Mucosa of descending colon (tissue), 3 donors: ENCODE data around the gene UGP2. TPM values are rescaled to one million over a fixed set of nuclear protein-coding genes. Genes with fewer than 3 reads are reported as not detected.
A peak's percentile ranks its signal among the peaks of the same experiment; 100 is the strongest.

Experiments
- ATAC-seq: fragments of 200-7000 bp; cut with Tn5 transposase; one replicate; pipeline ENCODE4 v1.9.1; 2020; ENCODE audit warnings: mild to moderate bottlenecking, moderate library complexity
- DNase-seq, 3 donors: peaks; one replicate each; pipeline ENCODE4 v3.0.0-alpha.2; 2020
- H3K36me3 ChIP-seq: fragments of 200-600 bp; one replicate; pipeline ENCODE4 v1.8.0; 2021; ENCODE audit warnings: low read depth, mild to moderate bottlenecking
- H3K4me1 ChIP-seq: fragments of 200-600 bp; one replicate; pipeline ENCODE4 v1.8.0; 2021; ENCODE audit warnings: low read depth, mild to moderate bottlenecking
- H3K4me3 ChIP-seq: fragments of 200-600 bp; one replicate; pipeline ENCODE4 v1.8.0; 2021; ENCODE audit warnings: mild to moderate bottlenecking
- H3K9me3 ChIP-seq: fragments of 200-600 bp; one replicate; pipeline ENCODE4 v1.8.0; 2021; ENCODE audit warnings: mild to moderate bottlenecking
- intact Hi-C, 2 donors: fragments of 100-400 bp; cut with DNase I in 1 of 2; cut with micrococcal nuclease in 1 of 2; formaldehyde crosslinking; loops; one replicate each; pipeline versions ENCODE4 v1.11.0 to v1.11.1; 2022; cut with DNase I, micrococcal nuclease
- total RNA-seq, 3 donors: library from RNA; stranded (reverse); fragmentation: NEBNext Ultra II Directional in 2 of 3; extraction: Animal tissue kit (Norgen Biotek cat#: 25700) in 2 of 3; gene quantifications; one replicate each; pipeline versions ENCODE4 v1.2.1 to v1.2.4, GENCODE V29; 2021 to 2023
- TF ChIP-seq, protein P1 (sequence below): fragments of 200-600 bp; IDR thresholded peaks from one replicate; pipeline ENCODE4 v1.8.0; 2022; ENCODE audit warnings: antibody characterized with exemption, mild to moderate bottlenecking
- donor health status: DM: no; HTN: no; CAD: no; lungs with moderate emphysema.
- donor health status: DM: no; HTN: no; CAD: no.
- donor health status: DM: no; HTN: yes; CAD: no.

UGP2 gene
- total RNA-seq, 3 donors from 2014 or later, result 408 to 683 (median 538) TPM

DNA sequence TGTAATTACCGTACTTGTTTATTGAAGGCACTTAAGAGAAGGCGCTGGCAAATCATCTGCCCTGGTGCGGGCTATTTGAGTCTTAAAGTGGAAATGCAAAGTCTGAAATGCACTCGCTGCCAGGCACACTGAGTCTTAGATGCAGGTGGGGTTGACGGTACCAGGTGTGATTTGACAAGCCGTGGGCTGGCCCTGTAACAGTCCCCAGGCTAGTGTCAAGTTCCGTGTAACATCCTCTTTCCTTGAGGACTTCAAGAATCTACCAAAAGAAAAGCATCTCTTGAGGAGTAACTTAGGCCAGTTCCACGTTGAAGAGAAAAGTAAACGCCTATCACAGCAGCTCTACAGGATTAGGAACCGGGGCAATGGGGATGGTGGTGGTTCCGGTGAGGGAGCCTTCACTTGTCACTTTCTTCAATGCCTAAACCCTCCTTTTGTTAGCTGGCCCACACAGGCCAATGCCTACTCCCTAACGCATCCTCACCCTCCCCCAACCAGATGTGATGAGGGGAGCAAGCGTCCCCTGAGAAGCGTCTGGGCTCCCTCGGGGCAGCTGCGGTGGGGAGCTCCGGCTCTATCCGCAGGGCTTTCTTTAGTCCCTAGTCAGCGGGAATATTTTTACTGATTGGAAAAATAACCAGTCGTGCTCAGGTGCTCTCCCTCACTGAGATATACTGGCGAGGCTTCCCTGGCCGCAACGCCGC lies 1.5 kb upstream of the UGP2 start:
- TF ChIP-seq, protein P1, sequence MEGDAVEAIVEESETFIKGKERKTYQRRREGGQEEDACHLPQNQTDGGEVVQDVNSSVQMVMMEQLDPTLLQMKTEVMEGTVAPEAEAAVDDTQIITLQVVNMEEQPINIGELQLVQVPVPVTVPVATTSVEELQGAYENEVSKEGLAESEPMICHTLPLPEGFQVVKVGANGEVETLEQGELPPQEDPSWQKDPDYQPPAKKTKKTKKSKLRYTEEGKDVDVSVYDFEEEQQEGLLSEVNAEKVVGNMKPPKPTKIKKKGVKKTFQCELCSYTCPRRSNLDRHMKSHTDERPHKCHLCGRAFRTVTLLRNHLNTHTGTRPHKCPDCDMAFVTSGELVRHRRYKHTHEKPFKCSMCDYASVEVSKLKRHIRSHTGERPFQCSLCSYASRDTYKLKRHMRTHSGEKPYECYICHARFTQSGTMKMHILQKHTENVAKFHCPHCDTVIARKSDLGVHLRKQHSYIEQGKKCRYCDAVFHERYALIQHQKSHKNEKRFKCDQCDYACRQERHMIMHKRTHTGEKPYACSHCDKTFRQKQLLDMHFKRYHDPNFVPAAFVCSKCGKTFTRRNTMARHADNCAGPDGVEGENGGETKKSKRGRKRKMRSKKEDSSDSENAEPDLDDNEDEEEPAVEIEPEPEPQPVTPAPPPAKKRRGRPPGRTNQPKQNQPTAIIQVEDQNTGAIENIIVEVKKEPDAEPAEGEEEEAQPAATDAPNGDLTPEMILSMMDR, result no peak
- Histone ChIP-seq H3K9me3 (no peaks in the 10 kb centered on the region), H3K4me3 (peak overlapping the region; percentile 88), H3K36me3 (no peaks in the 10 kb centered on the region), H3K4me1 (peaks cover 20% of the 10 kb centered on the region)
- intact Hi-C loops, result no loop called here
- DNase-seq, result peak in 2 of 3 donors; percentile 41 to 47
- ATAC-seq, result peak; percentile 3

DNA sequence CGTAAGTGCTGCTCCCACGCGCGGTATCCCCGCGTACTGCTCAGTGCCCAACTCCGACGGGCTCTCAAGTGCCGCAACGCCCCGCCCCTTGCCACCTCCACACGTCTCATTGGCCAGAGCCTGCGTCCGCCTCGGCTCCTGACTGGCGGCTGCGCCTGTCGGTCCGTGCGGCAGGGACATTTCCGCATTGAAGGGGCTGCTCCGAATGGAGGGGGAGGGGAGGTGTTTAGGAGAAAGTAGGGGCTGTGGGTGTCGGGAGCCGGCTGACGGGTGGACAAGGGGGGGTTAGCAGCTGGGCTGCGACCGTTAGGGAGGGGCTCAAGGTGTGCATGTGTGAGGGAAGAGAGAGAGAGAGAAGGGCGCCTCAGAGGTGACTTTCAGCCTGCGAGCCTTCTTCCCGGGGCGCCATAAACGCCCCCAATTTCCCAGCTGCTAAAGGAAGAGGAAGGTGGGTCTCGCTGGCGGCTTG lies 877 bp upstream of the UGP2 start:
- peak; percentile 90 for ATAC-seq
- Histone ChIP-seq H3K4me3 (peak overlapping the region; percentile 88), H3K9me3 (no peaks in the 10 kb centered on the region), H3K4me1 (peaks cover 23% of the 10 kb centered on the region), H3K36me3 (no peaks in the 10 kb centered on the region)
- DNase-seq, result peak; percentile 99
- intact Hi-C loops, result no loop called here
- TF ChIP-seq, protein P1, result no peak

DNA sequence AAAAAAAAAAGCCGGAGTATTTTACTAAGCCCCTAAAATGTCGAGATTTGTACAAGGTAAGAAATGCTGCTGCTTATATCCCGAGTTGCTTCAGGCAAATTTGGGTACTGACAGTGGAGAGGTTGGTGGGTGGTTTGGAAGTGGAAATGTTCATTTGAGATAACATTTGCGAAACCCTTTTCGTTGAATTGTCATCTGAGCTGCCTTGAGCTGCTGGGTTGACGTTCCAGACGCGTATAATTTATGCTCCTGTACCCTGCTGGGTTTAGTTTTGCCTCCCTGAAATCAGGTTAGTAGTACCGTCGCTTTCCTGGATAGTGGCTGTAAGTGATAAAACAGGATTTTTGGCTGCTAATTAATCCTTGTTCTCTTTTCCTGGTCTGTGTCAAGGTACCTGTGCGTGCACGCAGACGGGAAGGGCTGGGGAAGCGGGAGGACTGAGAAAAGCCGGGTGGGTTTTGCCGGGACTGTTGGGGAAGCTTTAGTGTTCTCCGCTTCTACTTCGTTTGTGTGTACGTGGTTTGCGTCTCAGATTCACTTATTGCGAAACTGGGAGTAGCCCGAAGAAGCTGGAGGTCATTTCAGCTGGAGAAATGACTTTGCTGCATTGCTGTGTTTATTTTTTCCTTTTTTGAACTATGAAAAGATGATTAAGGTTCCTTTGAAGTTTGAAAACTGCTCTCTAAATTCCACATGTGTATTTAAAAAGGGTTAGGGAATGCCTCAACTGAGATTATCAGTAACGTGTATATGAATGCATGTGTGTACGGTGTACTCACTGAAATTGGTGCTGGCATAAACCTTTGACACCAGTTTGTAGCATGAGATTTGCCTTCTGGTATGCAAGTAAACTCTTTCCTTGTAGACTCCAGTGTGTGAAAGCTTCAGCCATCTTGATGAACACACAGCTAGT lies 709 bp downstream of the UGP2 start:
- Histone ChIP-seq H3K9me3 (no peaks in the 10 kb centered on the region), H3K4me1 (peaks cover 24% of the 10 kb centered on the region), H3K36me3 (no peaks in the 10 kb centered on the region), H3K4me3 (peak overlapping the region; percentile 88)
- TF ChIP-seq, protein P1, result no peak
- DNase-seq, result peak; percentile 58 to 64 (median 63)
- peak; percentile 10 for ATAC-seq
- intact Hi-C loops, result no loop called here

DNA sequence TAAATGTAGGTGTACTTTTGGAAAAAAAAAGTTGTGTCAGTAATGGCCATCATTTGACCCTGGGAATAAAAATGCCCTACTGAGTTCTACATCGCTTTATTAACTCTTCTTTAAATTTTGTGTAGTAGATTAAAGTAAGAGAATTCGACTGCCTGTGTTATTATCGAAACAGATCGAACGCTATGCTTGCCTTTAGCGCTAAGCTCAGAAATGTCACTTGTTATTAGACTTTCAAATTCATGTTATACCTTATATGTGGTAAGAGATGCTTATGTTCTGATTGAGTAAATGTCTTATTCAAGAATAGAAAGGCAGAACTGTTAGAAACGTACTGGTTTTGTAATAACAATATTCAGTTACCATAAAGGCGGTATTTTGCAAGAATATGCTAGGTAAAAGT lies 1.4 kb downstream of the UGP2 start:
- ATAC-seq (no peak), DNase-seq (no peak)
- Histone ChIP-seq H3K4me3 (no peak overlapping the region), H3K9me3 (no peaks in the 10 kb centered on the region), H3K4me1 (peaks cover 24% of the 10 kb centered on the region), H3K36me3 (no peaks in the 10 kb centered on the region)
- TF ChIP-seq, protein P1, result no peak
- intact Hi-C loops, result no loop called here

DNA sequence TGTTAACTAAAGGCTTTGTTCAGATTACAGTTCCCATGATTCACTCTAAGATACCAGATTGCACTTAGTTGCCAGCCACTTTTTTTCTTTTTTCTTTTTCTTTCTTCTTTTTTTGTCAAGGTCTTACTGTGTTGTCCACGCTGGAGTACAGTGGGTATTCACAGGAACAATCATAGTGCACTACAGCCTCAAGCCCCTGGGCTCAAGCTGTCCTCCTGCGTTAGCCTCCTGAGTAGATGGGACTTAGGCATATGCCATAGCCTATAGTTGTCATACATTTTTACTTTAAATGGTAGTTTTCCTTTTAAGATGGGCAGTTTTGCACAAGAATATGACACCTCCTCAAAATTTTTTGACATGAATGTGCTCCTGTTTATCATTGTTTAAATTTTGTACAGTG lies 2.1 kb downstream of the UGP2 start:
- intact Hi-C loops, result no loop called here
- no peak for ATAC-seq
- TF ChIP-seq, protein P1, result no peak

More for the DNA sequence above, 2.1 kb downstream of the UGP2 start:
- H3K4me3 ChIP-seq, result no peak overlapping the region
- peaks cover 25% of the 10 kb centered on the region for H3K4me1 ChIP-seq
- no peak for DNase-seq
- no peaks in the 10 kb centered on the region for H3K36me3 ChIP-seq
- no peaks in the 10 kb centered on the region for H3K9me3 ChIP-seq
